Activated CD8-positive, alpha-beta T cell treated with anti-CD3 and anti-CD28 coated beads for 36 hours (primary cell): ENCODE measurements around the gene SP2. TPM values are rescaled to one million over a fixed set of nuclear protein-coding genes. Genes with fewer than 3 reads are reported as not detected.

ENCODE experiments used
- ATAC-seq: fragments of 200-7000 bp; cut with Tn5 transposase; one replicate; pipeline ENCODE4 v1.10.0; 2021; ENCODE audit warnings: mild to moderate bottlenecking, moderate library complexity
- CTCF ChIA-PET: fragments of 350-600 bp; sonication (Branson Sonifier 250); formaldehyde crosslinking; loops from one replicate; lab custom pipeline; 2021; ENCODE audit warnings: antibody characterized with exemption; lab: Charles Lee
- POLR2A ChIA-PET: fragments of 350-600 bp; sonication (Branson Sonifier 250); formaldehyde crosslinking; loops from one replicate; lab custom pipeline; 2021; ENCODE audit warnings: antibody characterized with exemption; lab: Charles Lee
- DNase-seq: peaks from one replicate; pipeline ENCODE4 v3.0.0-alpha.2; 2020
- H3K27ac Mint-ChIP-seq: one replicate; pipeline ENCODE4 v1.8.0; 2021; ENCODE audit warnings: mild to moderate bottlenecking, mixed read lengths
- H3K27me3 Mint-ChIP-seq: one replicate; pipeline ENCODE4 v1.8.0; 2021; ENCODE audit warnings: mixed read lengths
- H3K36me3 Mint-ChIP-seq: one replicate; pipeline ENCODE4 v1.8.0; 2021; ENCODE audit warnings: low read depth, mixed read lengths
- H3K4me1 Mint-ChIP-seq: one replicate; pipeline ENCODE4 v1.8.0; 2021; ENCODE audit warnings: low read depth, mixed read lengths
- H3K4me3 Mint-ChIP-seq: one replicate; pipeline ENCODE4 v1.8.0; 2021; ENCODE audit warnings: mild to moderate bottlenecking, moderate library complexity, mixed read lengths
- H3K9me3 Mint-ChIP-seq: one replicate; pipeline ENCODE4 v1.8.0; 2021; ENCODE audit warnings: mixed read lengths
- CTCF ChIP-seq: fragments of 200-600 bp; IDR thresholded peaks from one replicate; pipeline ENCODE4 v1.8.0; 2022; ENCODE audit warnings: antibody characterized with exemption, mild to moderate bottlenecking
- intact Hi-C: fragments of 100-400 bp; cut with micrococcal nuclease; formaldehyde crosslinking; loops from one replicate; pipeline ENCODE4 v1.10.0; 2022
- total RNA-seq, 2 experiments: library from RNA; stranded (reverse); gene quantifications; one replicate each; pipeline ENCODE4 v1.2.3, GENCODE V29; 2021

The SP2 gene
- total RNA-seq, 2 experiments from 2014 or later, result 11.5 to 13.2 TPM

- ATAC-seq (no peak), DNase-seq (no peak)
- TF ChIP-seq CTCF, result no peak
- CTCF ChIA-PET, result interaction anchor here (1.3 to 4.9 kb wide), 2 partner anchors 21 to 22 kb away, joined by 3 to 20 read pairs; partner anchors contain the start of gene SCRN2
- POLR2A ChIA-PET, result interaction anchor here (1.2 kb wide), 1 partner anchor 20 kb away, joined by 3 read pairs; no protein-coding TSS in a partner anchor
- H3K27ac Mint-ChIP-seq, result no peak overlapping the region
- H3K4me3 Mint-ChIP-seq, result no peak overlapping the region
- intact Hi-C loops, result no loop called here
- H3K9me3 Mint-ChIP-seq, result no peaks in the 10 kb centered on the region
- no peaks in the 10 kb centered on the region for H3K36me3 Mint-ChIP-seq
- H3K4me1 Mint-ChIP-seq, result peaks cover 12% of the 10 kb centered on the region
- peaks cover 13% of the 10 kb centered on the region for H3K27me3 Mint-ChIP-seq
Observed at GRCh38 chr17:47862621-47863440, 33.2 kb upstream of the SP2 start.

GRCh38 chr17:47864791-47865216 is 31.2 kb upstream of the SP2 start:
- ATAC-seq, result no peak
- ChIA-PET POLR2A (no interaction called here), CTCF (interaction anchor here (1.2 to 1.7 kb wide), 4 partner anchors 17 to 25 kb away, joined by 3 to 6 read pairs (median 5); partner anchors contain the start of gene SCRN2)
- Mint-ChIP-seq H3K27ac (no peak overlapping the region), H3K27me3 (peaks cover 10% of the 10 kb centered on the region), H3K9me3 (no peaks in the 10 kb centered on the region), H3K4me1 (peaks cover 12% of the 10 kb centered on the region), H3K36me3 (no peaks in the 10 kb centered on the region), H3K4me3 (no peak overlapping the region)
- no peak for TF ChIP-seq CTCF
- no peak for DNase-seq
- intact Hi-C loops, result no loop called here

GRCh38 chr17:47866941-47867340 is 29.1 kb upstream of the SP2 start:
- Mint-ChIP-seq H3K27me3 (peaks cover 21% of the 10 kb centered on the region), H3K4me1 (peaks cover 12% of the 10 kb centered on the region), H3K4me3 (no peak overlapping the region), H3K27ac (no peak overlapping the region), H3K9me3 (no peaks in the 10 kb centered on the region), H3K36me3 (no peaks in the 10 kb centered on the region)
- no peak for TF ChIP-seq CTCF
- no peak for DNase-seq
- ATAC-seq, result no peak
- CTCF ChIA-PET, result no interaction called here
- intact Hi-C loops, result no loop called here
- POLR2A ChIA-PET, result no interaction called here

GRCh38 chr17:47867813-47868533 is 28.1 kb upstream of the SP2 start:
- ATAC-seq (no peak), DNase-seq (no peak)
- H3K36me3 Mint-ChIP-seq, result no peaks in the 10 kb centered on the region
- peaks cover 24% of the 10 kb centered on the region for H3K27me3 Mint-ChIP-seq
- TF ChIP-seq CTCF, result no peak
- H3K4me1 Mint-ChIP-seq, result peaks cover 8% of the 10 kb centered on the region
- H3K4me3 Mint-ChIP-seq, result no peak overlapping the region
- intact Hi-C loops, result no loop called here
- no peak overlapping the region for H3K27ac Mint-ChIP-seq
- no peaks in the 10 kb centered on the region for H3K9me3 Mint-ChIP-seq
- ChIA-PET CTCF (no interaction called here), POLR2A (no interaction called here)
